Small intestine (tissue), 7 donors: ENCODE results near the gene NSL1. TPM values are rescaled to one million over a fixed set of nuclear protein-coding genes. Genes with fewer than 3 reads are reported as not detected.

Experiments
- DNase-seq, 2 donors: peaks; one replicate each; pipeline versions ENCODE4 v3.0.0 to v3.0.0-alpha.2; 2013
- FAIRE-seq: peaks from 2 replicates; lab custom pipeline; 2012; peaks lifted over from hg19 to GRCh38; lab: Jason Lieb, UNC
- H3K27ac ChIP-seq, 3 donors: one replicate each; pipeline ENCODE4 v1.5.1; 2013; ENCODE audit warnings: low read length in 2 of 3, mild to moderate bottlenecking in 2 of 3, control low read depth in 1 of 3, inconsistent platforms in 1 of 3, low read depth in 1 of 3, moderate library complexity in 1 of 3
- H3K27me3 ChIP-seq, 3 donors: one replicate each; pipeline ENCODE4 v1.6.1; 2013; ENCODE audit warnings: low read length in 3 of 3, inconsistent platforms in 1 of 3; ENCODE audit not compliant: control insufficient read depth in 3 of 3, insufficient read depth in 3 of 3
- H3K36me3 ChIP-seq, 3 donors: one replicate each; pipeline ENCODE4 v1.6.1; 2013; ENCODE audit warnings: low read length in 3 of 3, inconsistent platforms in 1 of 3, low read depth in 1 of 3, mild to moderate bottlenecking in 1 of 3, moderate library complexity in 1 of 3; ENCODE audit not compliant: control insufficient read depth in 3 of 3, insufficient read depth in 2 of 3
- H3K4me1 ChIP-seq, 3 donors: one replicate each; pipeline ENCODE4 v1.6.1; 2013; ENCODE audit warnings: low read length in 2 of 3, inconsistent platforms in 1 of 3, low read depth in 1 of 3, mild to moderate bottlenecking in 1 of 3, moderate library complexity in 1 of 3; ENCODE audit not compliant: control insufficient read depth in 3 of 3, insufficient read depth in 2 of 3
- H3K4me3 ChIP-seq, 3 donors: one replicate each; pipeline ENCODE4 v1.5.1; 2013; ENCODE audit warnings: low read length in 3 of 3, control low read depth in 1 of 3, inconsistent platforms in 1 of 3, low read depth in 1 of 3, mild to moderate bottlenecking in 1 of 3, moderate library complexity in 1 of 3
- H3K9me3 ChIP-seq, 2 donors: one replicate each; pipeline ENCODE4 v1.6.1; 2013; ENCODE audit warnings: low read depth in 1 of 2, low read length in 1 of 2; ENCODE audit not compliant: control insufficient read depth in 2 of 2, insufficient read depth in 1 of 2
- WGBS, 3 donors: extraction: QIAGEN DNeasy Blood & Tissue Kit; methylation state at CpG; one replicate each; pipeline ENCODE4 v1.1.7; 2013; 5-methylcytosine and 5-hydroxymethylcytosine counted together
- polyA plus RNA-seq, 4 donors: library from polyadenylated mRNA; stranded (reverse) in 3 of 4; unstranded in 1 of 4; fragments of 200-250 nt in 3 of 4; fragments of 120-200 nt in 1 of 4; gene quantifications; one replicate each; pipeline versions ENCODE4 v1.2.1 to v1.2.3, GENCODE V29; 2013
- donor health status: healthy with polysubstance abuse.
- donor health status: control.
- donor health status: control.
- donor health status: Bipolar disorder and iron deficiency.
- donor health status: healthy.

NSL1 gene
- polyA plus RNA-seq, 4 donors, result 20.6 to 33.3 (median 22.6) TPM

GRCh38 chr1:212797681-212798080 is 6.1 kb upstream of the NSL1 start:
- FAIRE-seq (no peak), DNase-seq (no peak)
- H3K27ac ChIP-seq, result no peak overlapping the region
- no peak overlapping the region for H3K4me3 ChIP-seq
- no peaks in the 10 kb centered on the region for H3K27me3 ChIP-seq
- peaks cover 0 to 3% (median 3%) of the 10 kb centered on the region in 3 donors for H3K36me3 ChIP-seq
- H3K4me1 ChIP-seq, result peaks cover 0 to 15% (median 4%) of the 10 kb centered on the region in 3 donors
- H3K9me3 ChIP-seq, result no peaks in the 10 kb centered on the region
- WGBS, 3 donors, result 96 to 98% (median 97%) methylated on average over 3 of the region's 3 CpGs

- no peak for FAIRE-seq
- WGBS, 3 donors, result 63 to 82% (median 77%) methylated on average over 1 of the region's 1 CpG
- Histone ChIP-seq H3K36me3 (peaks cover 0 to 3% (median 3%) of the 10 kb centered on the region in 3 donors), H3K4me1 (peaks cover 0 to 18% (median 4%) of the 10 kb centered on the region in 3 donors), H3K27ac (peak overlapping the region in 2 of 3 donors; percentile 41 to 43), H3K27me3 (no peaks in the 10 kb centered on the region), H3K4me3 (no peak overlapping the region), H3K9me3 (no peaks in the 10 kb centered on the region)
- DNase-seq, result no peak
These were observed 3.0 kb upstream of the NSL1 start for GRCh38 chr1:212794561-212795014.

- H3K36me3 ChIP-seq, result peaks cover 0 to 5% (median 0%) of the 10 kb centered on the region in 3 donors
- H3K27ac ChIP-seq, result peak overlapping the region; percentile 87 to 100 (median 93)
- no peaks in the 10 kb centered on the region for H3K9me3 ChIP-seq
- no peaks in the 10 kb centered on the region for H3K27me3 ChIP-seq
- H3K4me3 ChIP-seq, result peak overlapping the region; percentile 81 to 94 (median 83)
- FAIRE-seq, result no peak
- WGBS, 3 donors, result 21 to 22% (median 21%) methylated on average over 15 to 16 of the region's 16 CpGs
- peaks cover 0 to 14% (median 4%) of the 10 kb centered on the region in 3 donors for H3K4me1 ChIP-seq
- no peak for DNase-seq
These were observed 875 bp upstream of the NSL1 start for GRCh38 chr1:212792396-212792908.

- DNase-seq (no peak), FAIRE-seq (no peak)
- Histone ChIP-seq H3K27me3 (no peaks in the 10 kb centered on the region), H3K4me1 (peaks cover 0 to 14% (median 4%) of the 10 kb centered on the region in 3 donors), H3K36me3 (peaks cover 0 to 12% (median 1%) of the 10 kb centered on the region in 3 donors), H3K4me3 (peak overlapping the region; percentile 81 to 94 (median 83)), H3K9me3 (no peaks in the 10 kb centered on the region), H3K27ac (peak overlapping the region; percentile 43 to 100 (median 87))
- WGBS, 3 donors, result 0 to 1% (median 0%) methylated on average over 22 of the region's 22 CpGs
These were observed 309 bp downstream of the NSL1 start for GRCh38 chr1:212791261-212791675.

- no peak for DNase-seq
- H3K4me1 ChIP-seq, result no peaks in the 10 kb centered on the region
- H3K27me3 ChIP-seq, result no peaks in the 10 kb centered on the region
- no peaks in the 10 kb centered on the region for H3K9me3 ChIP-seq
- H3K4me3 ChIP-seq, result no peak overlapping the region
- 97 to 100% (median 100%) methylated on average over 1 of the region's 1 CpG for WGBS, 3 donors
- no peak overlapping the region for H3K27ac ChIP-seq
- no peak for FAIRE-seq
- peaks cover 0 to 13% (median 1%) of the 10 kb centered on the region in 3 donors for H3K36me3 ChIP-seq
These were observed 5.7 kb downstream of the NSL1 start for GRCh38 chr1:212785871-212786270.

- DNase-seq (no peak), FAIRE-seq (no peak)
- peaks cover 0 to 10% (median 1%) of the 10 kb centered on the region in 3 donors for H3K36me3 ChIP-seq
These were observed 7.6 kb downstream of the NSL1 start for GRCh38 chr1:212783976-212784375.

GRCh38 chr1:212782422-212783154 is 9.0 kb downstream of the NSL1 start:
- Histone ChIP-seq H3K4me1 (no peaks in the 10 kb centered on the region), H3K4me3 (no peak overlapping the region), H3K9me3 (no peaks in the 10 kb centered on the region), H3K27ac (no peak overlapping the region), H3K36me3 (peaks cover 0 to 10% (median 3%) of the 10 kb centered on the region in 3 donors), H3K27me3 (no peaks in the 10 kb centered on the region)
- DNase-seq (peak in 1 of 2 donors; percentile 39), FAIRE-seq (no peak)
- WGBS, 3 donors, result 89 to 95% (median 94%) methylated on average over 3 of the region's 3 CpGs

More at GRCh38 chr1:212783976-212784375, 7.6 kb downstream of the NSL1 start:
- Histone ChIP-seq H3K9me3 (no peaks in the 10 kb centered on the region), H3K27ac (no peak overlapping the region), H3K27me3 (no peaks in the 10 kb centered on the region), H3K4me1 (no peaks in the 10 kb centered on the region), H3K4me3 (no peak overlapping the region)
- 55 to 74% (median 58%) methylated on average over 1 of the region's 1 CpG for WGBS, 3 donors

GRCh38 chr1:212781225-212781624 is 10.4 kb downstream of the NSL1 start:
- Histone ChIP-seq H3K27me3 (no peaks in the 10 kb centered on the region), H3K9me3 (no peaks in the 10 kb centered on the region), H3K4me3 (no peak overlapping the region), H3K27ac (no peak overlapping the region), H3K36me3 (peaks cover 0 to 6% (median 1%) of the 10 kb centered on the region in 3 donors), H3K4me1 (no peaks in the 10 kb centered on the region)
- DNase-seq (no peak), FAIRE-seq (no peak)
- WGBS, 3 donors, result 81 to 90% (median 90%) methylated on average over 2 of the region's 2 CpGs
